ENCODE measurements around the gene RYR1.
"Not testable (repeated sequence)": the region's sequence is repeated elsewhere in the genome, so short reads cannot be mapped to it uniquely, and the experiment has no call there.

Gene RYR1

GRCh38 chr19:38596057-38596981 lies 162.8 kb downstream of the RYR1 start:
- no peak overlapping the region for H3K4me3 ChIP-seq (ENCODE audit: low read length)
- no peak for TF ChIP-seq CTCF (conservative IDR thresholded peaks at IDR 0.05; ENCODE audit: low read length)
- DNase-seq (ENCODE audit: low read depth) = no peak

GRCh38 chr19:38597075-38597474 lies 163.6 kb downstream of the RYR1 start:
- H3K4me3 ChIP-seq (ENCODE audit: low read length) = no peak overlapping the region
- DNase-seq (ENCODE audit: low read depth) = no peak
- TF ChIP-seq CTCF (conservative IDR thresholded peaks at IDR 0.05; ENCODE audit: low read length) = no peak

GRCh38 chr19:38599722-38600121 lies 166.2 kb downstream of the RYR1 start:
- no peak overlapping the region for H3K4me3 ChIP-seq (ENCODE audit: low read length)
- no peak for TF ChIP-seq CTCF (conservative IDR thresholded peaks at IDR 0.05; ENCODE audit: low read length)
- DNase-seq (ENCODE audit: low read depth) = no peak

GRCh38 chr19:38602856-38603255 lies 169.4 kb downstream of the RYR1 start:
- DNase-seq (ENCODE audit: low read depth); H3K4me3 ChIP-seq (ENCODE audit: low read length): not testable (repeated sequence)

- no peak overlapping the region for H3K4me3 ChIP-seq (ENCODE audit: low read length)
- no peak for TF ChIP-seq CTCF (conservative IDR thresholded peaks at IDR 0.05; ENCODE audit: low read length)
- no peak for DNase-seq (ENCODE audit: low read depth)
Measured at GRCh38 chr19:38606131-38606530, 172.6 kb downstream of the RYR1 start.

- no peak for DNase-seq (ENCODE audit: low read depth)
- H3K4me3 ChIP-seq (ENCODE audit: low read length) = no peak overlapping the region
- no peak for TF ChIP-seq CTCF (conservative IDR thresholded peaks at IDR 0.05; ENCODE audit: low read length)
Measured at GRCh38 chr19:38614289-38614688, 180.8 kb downstream of the RYR1 start.

GRCh38 chr19:38615007-38615581 lies 181.6 kb downstream of the RYR1 start:
- TF ChIP-seq CTCF (conservative IDR thresholded peaks at IDR 0.05; ENCODE audit: low read length) = no peak
- DNase-seq (ENCODE audit: low read depth) = no peak
- H3K4me3 ChIP-seq (ENCODE audit: low read length) = no peak overlapping the region
